GM12875 (cell line): ENCODE results near the gene VSTM5.

Experiments used
- H3K4me3 ChIP-seq: one replicate; pipeline ENCODE4 v1.5.1; 2011; ENCODE audit warnings: low read depth, low read length, control low read depth
- CTCF ChIP-seq: IDR thresholded peaks from 2 replicates; pipeline ENCODE4 v1.5.1; 2011; ENCODE audit warnings: low read depth, mild to moderate bottlenecking, control low read depth, inconsistent platforms, low read length, moderate library complexity, borderline replicate concordance; ENCODE audit not compliant: insufficient read depth

Gene VSTM5

DNA sequence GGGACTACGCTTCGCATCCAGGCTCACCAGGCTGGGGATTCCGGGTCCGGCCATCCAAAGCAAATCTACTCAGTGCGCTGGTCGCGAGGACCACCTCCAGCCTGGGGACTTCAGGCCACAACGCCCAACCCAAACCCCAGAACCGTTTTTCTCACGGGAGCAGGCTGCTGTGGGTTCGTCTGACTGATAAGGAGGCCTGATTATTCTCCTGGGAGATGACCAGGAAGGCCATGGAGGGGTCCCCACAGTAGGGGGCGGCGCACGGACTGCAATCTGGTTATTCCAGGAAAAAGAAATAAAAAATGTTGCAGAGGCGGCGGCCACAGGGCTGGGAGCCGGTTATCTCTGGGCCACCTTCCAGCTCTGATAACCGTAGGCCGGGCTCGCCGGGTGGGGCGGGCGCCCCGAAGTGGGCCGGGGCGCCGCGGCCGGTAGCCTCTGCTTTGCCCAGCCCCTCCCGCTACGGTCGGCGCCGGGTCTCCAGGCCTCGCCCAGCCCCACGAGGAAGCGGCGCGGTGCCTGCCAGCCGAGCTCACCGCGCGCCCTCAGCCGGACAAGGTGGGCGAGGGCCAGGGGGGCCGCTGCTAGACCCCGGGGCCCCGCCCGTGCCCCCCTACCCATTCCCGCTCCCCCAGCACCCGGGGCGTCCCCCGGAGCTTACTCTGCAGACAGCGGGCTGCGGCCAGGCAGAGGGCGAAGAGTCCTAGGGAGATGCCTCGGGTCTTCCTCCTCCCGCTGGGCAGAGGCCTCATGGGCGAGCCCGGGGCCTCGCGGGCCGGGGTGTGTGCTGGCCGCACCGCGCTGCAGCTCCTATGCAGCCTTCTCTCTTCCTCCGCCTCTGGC lies 446 bp downstream of the VSTM5 start:
- no peak for TF ChIP-seq CTCF
- no peak overlapping the region for H3K4me3 ChIP-seq

- TF ChIP-seq CTCF: no peak
- H3K4me3 ChIP-seq: no peak overlapping the region
Observed at GRCh38 chr11:93849201-93849600, 1.2 kb downstream of the VSTM5 start.

DNA sequence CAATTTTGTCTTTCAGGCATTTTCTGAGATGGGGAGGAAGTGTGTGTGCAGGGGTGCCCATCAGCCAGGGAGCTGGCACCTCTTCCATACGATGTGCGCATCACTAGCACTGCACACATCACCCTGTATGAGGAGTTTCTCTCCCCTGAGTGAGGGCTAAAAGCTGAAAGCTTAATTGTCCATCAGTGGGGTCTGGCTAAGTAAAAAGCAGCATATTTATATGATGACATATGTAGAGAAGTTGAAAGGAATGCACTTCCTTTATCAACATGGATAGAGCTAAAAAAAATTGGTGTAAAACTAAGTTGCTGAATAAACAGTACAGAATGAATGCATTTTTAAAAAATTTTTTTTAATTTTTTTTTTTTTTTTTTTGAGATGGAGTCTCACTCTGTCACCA lies 4.0 kb downstream of the VSTM5 start:
- no peak for TF ChIP-seq CTCF
- H3K4me3 ChIP-seq: no peak overlapping the region

DNA sequence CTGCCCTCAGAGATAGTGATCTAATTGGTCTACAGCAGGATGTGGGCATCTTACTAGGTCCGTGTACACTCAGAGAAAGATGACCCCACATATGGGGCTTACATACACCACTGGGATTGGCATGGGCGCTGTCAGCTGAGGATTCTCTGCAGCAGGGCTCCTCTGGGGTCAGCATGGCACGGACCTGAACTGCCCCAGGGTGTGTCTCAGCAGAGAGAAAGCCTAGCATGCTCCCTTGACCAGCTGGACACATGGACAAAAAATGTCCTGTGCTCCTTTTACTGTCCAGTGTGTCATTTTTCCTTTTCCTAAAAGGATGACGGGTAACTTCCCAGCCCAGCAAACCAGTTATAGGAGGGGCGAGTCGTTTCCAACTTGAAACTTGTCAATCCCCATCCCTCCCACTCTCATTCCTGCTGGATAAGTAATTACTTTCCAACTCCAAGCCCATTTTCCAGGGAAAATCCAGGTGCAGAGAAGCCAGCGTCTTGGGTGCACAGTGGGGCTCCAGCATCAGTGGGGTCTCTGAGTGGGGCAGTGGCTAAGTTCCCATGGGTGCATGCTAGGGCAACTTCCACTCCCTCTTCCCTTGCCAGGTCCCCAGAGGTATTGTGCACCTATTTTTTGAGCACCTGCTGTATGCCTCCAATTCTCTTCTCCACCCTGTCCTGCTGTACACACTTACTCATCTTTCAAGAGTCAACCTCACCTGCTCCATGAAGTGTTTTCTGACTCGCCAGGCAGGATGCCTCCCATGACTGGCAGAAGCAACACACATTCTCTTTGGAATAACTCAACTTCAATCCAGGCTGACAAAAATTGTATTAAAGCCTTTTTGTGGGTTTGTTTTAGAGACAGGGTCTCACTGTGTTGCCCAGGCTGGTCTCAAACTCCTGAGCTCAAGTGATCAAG lies 5.0 kb downstream of the VSTM5 start:
- no peak for TF ChIP-seq CTCF
- no peak overlapping the region for H3K4me3 ChIP-seq

DNA sequence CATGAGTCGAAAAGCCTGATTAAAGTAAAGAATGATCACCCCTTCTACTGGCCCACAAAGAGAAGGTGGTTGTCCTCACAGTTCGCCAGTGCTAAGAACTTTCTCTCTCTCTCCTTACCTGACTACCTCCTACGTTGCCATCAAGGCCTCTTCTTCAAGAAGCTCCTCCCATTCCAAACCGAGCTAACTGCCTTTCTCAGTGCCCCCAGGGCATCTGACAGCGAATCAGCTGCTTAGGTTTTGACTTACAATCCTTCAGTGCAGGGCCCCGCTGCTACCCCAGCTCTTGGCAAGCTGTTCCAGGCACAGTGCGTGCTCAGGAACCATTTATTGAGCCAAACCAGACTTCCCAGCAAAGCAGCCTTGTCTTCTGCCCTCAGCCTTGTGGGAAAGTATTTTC lies 5.8 kb downstream of the VSTM5 start:
- no peak for TF ChIP-seq CTCF
- no peak overlapping the region for H3K4me3 ChIP-seq

DNA sequence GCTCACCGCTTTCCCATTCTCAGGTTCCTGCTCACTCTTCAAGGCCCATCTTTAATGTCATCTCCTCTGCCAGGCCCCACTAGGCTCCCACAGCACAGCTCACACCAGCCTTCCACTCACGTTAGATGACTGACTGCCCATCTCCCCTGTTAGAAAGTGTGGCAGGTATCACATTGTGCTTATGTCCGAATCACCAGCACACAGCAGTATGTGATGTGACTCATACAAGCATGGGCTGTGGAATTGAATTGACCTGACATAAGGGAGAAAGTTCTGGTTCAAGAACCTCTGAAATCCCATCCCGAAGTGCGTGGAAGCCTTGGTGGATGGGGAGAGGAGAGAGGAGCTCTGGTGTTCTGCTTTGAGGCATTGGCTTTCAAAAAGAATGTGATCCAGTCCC lies 6.5 kb downstream of the VSTM5 start:
- H3K4me3 ChIP-seq: no peak overlapping the region

More for the DNA sequence above, 6.5 kb downstream of the VSTM5 start:
- TF ChIP-seq CTCF: no peak
